ENCODE results near the gene SYNE2.

Gene SYNE2

DNA sequence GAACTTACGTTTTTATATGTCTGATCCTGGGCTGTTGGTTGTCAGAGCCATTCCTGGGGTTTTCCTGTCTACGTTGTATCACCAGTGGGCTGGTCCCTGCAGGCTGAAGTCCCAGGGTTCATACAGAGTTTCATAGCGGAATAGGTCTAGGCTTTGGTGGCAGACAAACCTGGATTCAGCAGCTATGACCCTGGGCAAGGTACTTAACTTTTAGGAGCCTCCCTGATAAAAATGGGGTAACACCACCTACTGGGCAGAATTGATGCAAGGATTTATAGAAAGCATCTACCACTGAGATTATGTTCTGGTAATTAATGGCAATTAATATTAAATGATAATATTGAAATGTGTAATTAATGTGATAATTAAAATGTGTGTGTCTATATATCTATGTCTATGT lies 141.2 kb downstream of the SYNE2 start:
- TF ChIP-seq, protein P1, sequence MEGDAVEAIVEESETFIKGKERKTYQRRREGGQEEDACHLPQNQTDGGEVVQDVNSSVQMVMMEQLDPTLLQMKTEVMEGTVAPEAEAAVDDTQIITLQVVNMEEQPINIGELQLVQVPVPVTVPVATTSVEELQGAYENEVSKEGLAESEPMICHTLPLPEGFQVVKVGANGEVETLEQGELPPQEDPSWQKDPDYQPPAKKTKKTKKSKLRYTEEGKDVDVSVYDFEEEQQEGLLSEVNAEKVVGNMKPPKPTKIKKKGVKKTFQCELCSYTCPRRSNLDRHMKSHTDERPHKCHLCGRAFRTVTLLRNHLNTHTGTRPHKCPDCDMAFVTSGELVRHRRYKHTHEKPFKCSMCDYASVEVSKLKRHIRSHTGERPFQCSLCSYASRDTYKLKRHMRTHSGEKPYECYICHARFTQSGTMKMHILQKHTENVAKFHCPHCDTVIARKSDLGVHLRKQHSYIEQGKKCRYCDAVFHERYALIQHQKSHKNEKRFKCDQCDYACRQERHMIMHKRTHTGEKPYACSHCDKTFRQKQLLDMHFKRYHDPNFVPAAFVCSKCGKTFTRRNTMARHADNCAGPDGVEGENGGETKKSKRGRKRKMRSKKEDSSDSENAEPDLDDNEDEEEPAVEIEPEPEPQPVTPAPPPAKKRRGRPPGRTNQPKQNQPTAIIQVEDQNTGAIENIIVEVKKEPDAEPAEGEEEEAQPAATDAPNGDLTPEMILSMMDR (conservative IDR thresholded peaks at IDR 0.05; ENCODE audit: low read depth, low read length): no peak
- Histone ChIP-seq H2AFZ (ENCODE audit: low read depth) (no peak overlapping the region), H3K4me1 (ENCODE audit: low read depth, poor library complexity, severe bottlenecking) (no peaks in the 10 kb centered on the region), H3K36me3 (ENCODE audit: insufficient read depth) (no peaks in the 10 kb centered on the region), H3K27me3 (ENCODE audit: insufficient read depth, low read depth) (no peaks in the 10 kb centered on the region), H3K4me2 (no peak overlapping the region), H3K27ac (no peak overlapping the region), H4K20me1 (ENCODE audit: insufficient read depth) (no peaks in the 10 kb centered on the region), H3K79me2 (ENCODE audit: insufficient read depth, low read depth) (no peaks in the 10 kb centered on the region), H3K4me3 (IDR thresholded peaks at IDR 0.05; ENCODE audit: insufficient read depth, low read depth, low read length) (no peak overlapping the region), H3K9ac (no peak overlapping the region)

DNA sequence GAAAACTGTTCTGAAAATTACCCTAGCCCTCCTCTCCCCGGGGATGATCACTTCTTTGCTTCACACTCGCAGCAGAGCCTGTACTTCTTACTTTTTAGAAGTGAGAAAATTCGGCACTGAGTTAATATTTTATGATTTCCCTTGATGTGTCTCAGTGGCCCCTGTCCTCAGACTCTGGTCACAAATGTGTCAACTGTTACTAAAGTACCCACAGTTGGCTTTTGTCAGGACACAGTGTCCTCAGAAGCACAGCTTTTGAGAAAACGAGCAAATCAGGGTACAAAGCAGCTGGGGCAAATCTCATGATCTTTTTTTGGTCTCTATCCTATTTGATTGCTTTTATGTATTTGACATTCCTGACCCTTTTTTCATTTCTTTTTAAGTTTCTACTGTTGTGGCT lies 142.5 kb downstream of the SYNE2 start:
- no peaks in the 10 kb centered on the region for H3K4me1 ChIP-seq (ENCODE audit: low read depth, poor library complexity, severe bottlenecking)
- H3K27ac ChIP-seq: no peak overlapping the region
- H3K27me3 ChIP-seq (ENCODE audit: insufficient read depth, low read depth): no peaks in the 10 kb centered on the region
- no peaks in the 10 kb centered on the region for H4K20me1 ChIP-seq (ENCODE audit: insufficient read depth)
- no peak overlapping the region for H2AFZ ChIP-seq (ENCODE audit: low read depth)
- H3K4me3 ChIP-seq (IDR thresholded peaks at IDR 0.05; ENCODE audit: insufficient read depth, low read depth, low read length): no peak overlapping the region
- TF ChIP-seq, protein P1 (conservative IDR thresholded peaks at IDR 0.05; ENCODE audit: low read depth, low read length): no peak
- no peak overlapping the region for H3K9ac ChIP-seq
- H3K4me2 ChIP-seq: no peak overlapping the region
- H3K36me3 ChIP-seq (ENCODE audit: insufficient read depth): no peaks in the 10 kb centered on the region
- no peaks in the 10 kb centered on the region for H3K79me2 ChIP-seq (ENCODE audit: insufficient read depth, low read depth)

DNA sequence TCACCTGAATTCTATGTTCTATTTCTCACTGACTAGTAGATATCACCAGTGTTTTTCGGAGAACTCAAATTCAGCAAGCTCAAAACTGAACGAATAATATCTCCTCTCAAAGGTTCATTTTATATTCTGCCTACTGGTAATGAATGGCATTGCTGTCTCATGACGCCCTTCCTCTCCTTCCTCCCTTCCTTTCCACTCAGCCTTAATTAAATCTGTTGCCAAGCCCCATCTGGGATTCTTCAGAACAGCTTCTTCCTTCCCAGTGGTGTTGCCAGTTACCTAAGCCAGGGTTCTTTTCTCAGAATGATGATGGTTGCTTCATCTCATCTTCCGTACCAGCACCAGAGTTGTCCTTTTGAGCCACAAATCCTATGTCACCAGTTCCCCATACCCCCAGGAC lies 143.2 kb downstream of the SYNE2 start:
- H3K4me2 ChIP-seq: no peak overlapping the region
- H3K36me3 ChIP-seq (ENCODE audit: insufficient read depth): no peaks in the 10 kb centered on the region
- no peaks in the 10 kb centered on the region for H4K20me1 ChIP-seq (ENCODE audit: insufficient read depth)
- no peak overlapping the region for H3K4me3 ChIP-seq (IDR thresholded peaks at IDR 0.05; ENCODE audit: insufficient read depth, low read depth, low read length)
- no peak overlapping the region for H3K27ac ChIP-seq
- H3K27me3 ChIP-seq (ENCODE audit: insufficient read depth, low read depth): no peaks in the 10 kb centered on the region
- no peaks in the 10 kb centered on the region for H3K4me1 ChIP-seq (ENCODE audit: low read depth, poor library complexity, severe bottlenecking)
- H2AFZ ChIP-seq (ENCODE audit: low read depth): no peak overlapping the region
- no peaks in the 10 kb centered on the region for H3K79me2 ChIP-seq (ENCODE audit: insufficient read depth, low read depth)
- no peak overlapping the region for H3K9ac ChIP-seq
- TF ChIP-seq, protein P1 (conservative IDR thresholded peaks at IDR 0.05; ENCODE audit: low read depth, low read length): no peak

DNA sequence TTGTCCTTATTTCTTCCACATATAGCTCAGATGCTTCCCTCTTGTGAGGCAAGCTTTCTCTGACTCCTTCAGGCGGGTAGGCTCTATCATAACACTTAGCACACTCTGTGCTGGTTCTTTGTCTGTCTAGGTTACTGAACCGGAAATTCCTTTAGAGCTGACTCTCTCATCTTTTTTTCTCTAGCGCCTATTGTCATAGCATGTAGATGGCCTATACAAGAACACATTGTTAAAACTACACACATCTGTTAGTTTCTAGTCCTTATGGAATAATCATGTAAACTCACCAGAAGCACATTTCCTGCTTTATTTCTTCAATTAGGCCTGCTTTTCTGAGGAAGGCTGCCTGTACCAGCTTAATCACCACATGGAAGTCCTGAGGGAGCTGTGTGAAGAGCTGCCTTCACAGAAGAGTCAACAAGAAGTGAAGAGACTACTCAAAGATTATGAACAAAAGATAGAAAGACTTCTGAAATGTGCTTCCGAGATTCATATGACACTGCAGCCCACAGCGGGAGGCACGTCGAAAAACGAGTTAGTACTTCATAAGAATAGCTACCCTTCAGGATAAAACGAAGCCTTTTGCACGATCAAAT lies 143.9 kb downstream of the SYNE2 start:
- no peak overlapping the region for H3K9ac ChIP-seq
- H2AFZ ChIP-seq (ENCODE audit: low read depth): no peak overlapping the region
- H3K27me3 ChIP-seq (ENCODE audit: insufficient read depth, low read depth): no peaks in the 10 kb centered on the region
- no peak overlapping the region for H3K27ac ChIP-seq
- H3K36me3 ChIP-seq (ENCODE audit: insufficient read depth): no peaks in the 10 kb centered on the region
- no peak overlapping the region for H3K4me3 ChIP-seq (IDR thresholded peaks at IDR 0.05; ENCODE audit: insufficient read depth, low read depth, low read length)
- TF ChIP-seq, protein P1 (conservative IDR thresholded peaks at IDR 0.05; ENCODE audit: low read depth, low read length): no peak
- no peaks in the 10 kb centered on the region for H3K4me1 ChIP-seq (ENCODE audit: low read depth, poor library complexity, severe bottlenecking)
- H3K79me2 ChIP-seq (ENCODE audit: insufficient read depth, low read depth): no peaks in the 10 kb centered on the region
- no peak overlapping the region for H3K4me2 ChIP-seq
- H4K20me1 ChIP-seq (ENCODE audit: insufficient read depth): no peaks in the 10 kb centered on the region

Data from KMS-11 (cell line).